DMS79 treated with DMSO at 0.1 percent for 48 hours (cell line): ENCODE results near the gene INSYN2B.

Source experiments
- DNase-seq: peaks from one replicate; lab custom pipeline; 2025; lab: John Stamatoyannopoulos, UW

The INSYN2B gene

GRCh38 chr5:169933127-169933526 lies 47.2 kb downstream of the INSYN2B start:
- no peak for DNase-seq

GRCh38 chr5:169923988-169924387 lies 56.3 kb downstream of the INSYN2B start:
- DNase-seq, result no peak

- DNase-seq, result no peak
Observed at GRCh38 chr5:169922474-169922873, 57.8 kb downstream of the INSYN2B start.

- no peak for DNase-seq
Observed at GRCh38 chr5:169921949-169922348, 58.3 kb downstream of the INSYN2B start.

GRCh38 chr5:169921384-169921783 lies 58.9 kb downstream of the INSYN2B start:
- no peak for DNase-seq

GRCh38 chr5:169920474-169920873 lies 59.8 kb downstream of the INSYN2B start:
- no peak for DNase-seq

GRCh38 chr5:169918228-169918627 lies 62.1 kb downstream of the INSYN2B start:
- DNase-seq, result no peak

- DNase-seq, result no peak
Observed at GRCh38 chr5:169917500-169917899, 62.8 kb downstream of the INSYN2B start.

GRCh38 chr5:169914766-169915165 lies 65.5 kb downstream of the INSYN2B start:
- DNase-seq, result no peak

GRCh38 chr5:169913479-169913878 lies 66.8 kb downstream of the INSYN2B start:
- no peak for DNase-seq

GRCh38 chr5:169911448-169912212 lies 68.7 kb downstream of the INSYN2B start:
- DNase-seq, result no peak

- no peak for DNase-seq
Observed at GRCh38 chr5:169910393-169910792, 69.9 kb downstream of the INSYN2B start.

GRCh38 chr5:169909945-169910344 lies 70.3 kb downstream of the INSYN2B start:
- no peak for DNase-seq

- DNase-seq, result no peak
Observed at GRCh38 chr5:169908864-169909263, 71.4 kb downstream of the INSYN2B start.

- DNase-seq, result no peak
Observed at GRCh38 chr5:169906745-169907649, 73.3 kb downstream of the INSYN2B start.

- no peak for DNase-seq
Observed at GRCh38 chr5:169905017-169905416, 75.3 kb downstream of the INSYN2B start.

- no peak for DNase-seq
Observed at GRCh38 chr5:169904508-169904907, 75.8 kb downstream of the INSYN2B start.

GRCh38 chr5:169904059-169904458 lies 76.2 kb downstream of the INSYN2B start:
- DNase-seq, result no peak

- DNase-seq, result no peak
Observed at GRCh38 chr5:169901896-169902295, 78.4 kb downstream of the INSYN2B start.

GRCh38 chr5:169897481-169897880 lies 82.8 kb downstream of the INSYN2B start:
- no peak for DNase-seq

- DNase-seq, result no peak
Observed at GRCh38 chr5:169895926-169896325, 84.4 kb downstream of the INSYN2B start.

GRCh38 chr5:169893571-169893970 lies 86.7 kb downstream of the INSYN2B start:
- no peak for DNase-seq

- no peak for DNase-seq
Observed at GRCh38 chr5:169893010-169893409, 87.3 kb downstream of the INSYN2B start.
